ENCODE results near the gene PSMD1. TPM values are rescaled to one million over a fixed set of nuclear protein-coding genes. Genes with fewer than 3 reads are reported as not detected.

PSMD1 gene
- total RNA-seq, 1 experiment from 2014 or later = 133 TPM

DNA sequence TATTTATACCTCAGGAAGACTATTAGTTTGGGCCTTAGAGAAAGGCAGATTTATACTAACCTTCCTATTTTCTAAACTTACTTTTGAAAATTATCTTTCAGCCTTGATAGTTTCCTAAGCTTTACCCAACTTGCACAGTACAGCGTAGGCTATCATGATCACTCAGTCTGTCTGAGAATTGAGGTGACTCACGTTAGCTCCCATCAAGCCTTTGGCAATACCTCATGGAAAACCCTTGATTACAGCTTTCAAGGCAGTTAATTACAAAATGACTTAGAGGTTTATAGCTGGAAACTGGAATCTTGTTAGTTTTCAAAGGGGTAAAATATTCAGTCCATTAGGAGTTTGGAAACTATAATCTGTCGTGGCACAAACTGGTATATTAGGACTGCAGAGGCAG lies 115.4 kb downstream of the PSMD1 start:
- H3K4me2 ChIP-seq (ENCODE audit: low read length) = no peak overlapping the region
- no TSS peak for BruUV-seq (replicated peaks)
- POLR2A ChIA-PET = no interaction called here
- CTCF ChIA-PET = no interaction called here
- no peaks in the 10 kb centered on the region for H3K79me2 ChIP-seq (ENCODE audit: insufficient read depth, low read length)
- TF ChIP-seq POLR2AphosphoS5 (IDR thresholded peaks at IDR 0.05; ENCODE audit: low read depth, low read length) = no peak
- TF ChIP-seq CEBPB (IDR thresholded peaks at IDR 0.05; ENCODE audit: low read depth) = no peak
- no peak for TF ChIP-seq SIN3A (IDR thresholded peaks at IDR 0.05; ENCODE audit: low read depth)
- TF ChIP-seq, protein P1, sequence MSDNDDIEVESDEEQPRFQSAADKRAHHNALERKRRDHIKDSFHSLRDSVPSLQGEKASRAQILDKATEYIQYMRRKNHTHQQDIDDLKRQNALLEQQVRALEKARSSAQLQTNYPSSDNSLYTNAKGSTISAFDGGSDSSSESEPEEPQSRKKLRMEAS (IDR thresholded peaks at IDR 0.05) = no peak
- TF ChIP-seq RAD21 (IDR thresholded peaks at IDR 0.05; ENCODE audit: low read depth) = no peak
- TF ChIP-seq TCF7L2 (IDR thresholded peaks at IDR 0.05; ENCODE audit: borderline replicate concordance, extremely low read depth, insufficient read depth, insufficient read length) = no peak
- no peak for TF ChIP-seq SRF (IDR thresholded peaks at IDR 0.05; ENCODE audit: low read depth)
- TF ChIP-seq, protein P2, sequence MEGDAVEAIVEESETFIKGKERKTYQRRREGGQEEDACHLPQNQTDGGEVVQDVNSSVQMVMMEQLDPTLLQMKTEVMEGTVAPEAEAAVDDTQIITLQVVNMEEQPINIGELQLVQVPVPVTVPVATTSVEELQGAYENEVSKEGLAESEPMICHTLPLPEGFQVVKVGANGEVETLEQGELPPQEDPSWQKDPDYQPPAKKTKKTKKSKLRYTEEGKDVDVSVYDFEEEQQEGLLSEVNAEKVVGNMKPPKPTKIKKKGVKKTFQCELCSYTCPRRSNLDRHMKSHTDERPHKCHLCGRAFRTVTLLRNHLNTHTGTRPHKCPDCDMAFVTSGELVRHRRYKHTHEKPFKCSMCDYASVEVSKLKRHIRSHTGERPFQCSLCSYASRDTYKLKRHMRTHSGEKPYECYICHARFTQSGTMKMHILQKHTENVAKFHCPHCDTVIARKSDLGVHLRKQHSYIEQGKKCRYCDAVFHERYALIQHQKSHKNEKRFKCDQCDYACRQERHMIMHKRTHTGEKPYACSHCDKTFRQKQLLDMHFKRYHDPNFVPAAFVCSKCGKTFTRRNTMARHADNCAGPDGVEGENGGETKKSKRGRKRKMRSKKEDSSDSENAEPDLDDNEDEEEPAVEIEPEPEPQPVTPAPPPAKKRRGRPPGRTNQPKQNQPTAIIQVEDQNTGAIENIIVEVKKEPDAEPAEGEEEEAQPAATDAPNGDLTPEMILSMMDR (IDR thresholded peaks at IDR 0.05 in 2 of 3, conservative IDR thresholded peaks at IDR 0.05 in 1 of 3; ENCODE audit: borderline replicate concordance in 1 of 3, insufficient read depth in 1 of 3, low read depth in 2 of 3, low read length in 2 of 3) = no peak
- TF ChIP-seq SP1 (IDR thresholded peaks at IDR 0.05; ENCODE audit: low read depth) = no peak
- no peak for TF ChIP-seq POLR2A (IDR thresholded peaks at IDR 0.05; ENCODE audit: borderline replicate concordance, extremely low read depth, insufficient read depth, insufficient read length)
- TF ChIP-seq EZH2 (IDR thresholded peaks at IDR 0.05) = no peak
- TF ChIP-seq CBX3 (IDR thresholded peaks at IDR 0.05; ENCODE audit: low read depth) = no peak
- TF ChIP-seq ELF1 (IDR thresholded peaks at IDR 0.05; ENCODE audit: borderline replicate concordance, low read depth) = no peak
- TF ChIP-seq, protein P3, sequence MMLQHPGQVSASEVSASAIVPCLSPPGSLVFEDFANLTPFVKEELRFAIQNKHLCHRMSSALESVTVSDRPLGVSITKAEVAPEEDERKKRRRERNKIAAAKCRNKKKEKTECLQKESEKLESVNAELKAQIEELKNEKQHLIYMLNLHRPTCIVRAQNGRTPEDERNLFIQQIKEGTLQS (IDR thresholded peaks at IDR 0.05) = no peak
- no peak for TF ChIP-seq YY1 (IDR thresholded peaks at IDR 0.05; ENCODE audit: extremely low read depth, insufficient replicate concordance, low read depth, low read length)
- TF ChIP-seq FOSL1 (IDR thresholded peaks at IDR 0.05; ENCODE audit: low read depth) = no peak
- no peak for TF ChIP-seq EGR1 (IDR thresholded peaks at IDR 0.05; ENCODE audit: low read depth)
- no peak for TF ChIP-seq EZH2phosphoT487 (IDR thresholded peaks at IDR 0.05; ENCODE audit: borderline replicate concordance)
- no peak for TF ChIP-seq JUND (IDR thresholded peaks at IDR 0.05)
- H2AFZ ChIP-seq (ENCODE audit: low read depth, low read length, poor library complexity, severe bottlenecking) = no peak overlapping the region
- ATAC-seq (no peak), DNase-seq (ENCODE audit: low read depth, low spot score) (no peak)
- H3K27me3 ChIP-seq (ENCODE audit: insufficient read depth, low read length) = no peaks in the 10 kb centered on the region
- RAD21 ChIA-PET (ENCODE audit: low non-redundant PET in 1 of 2, low total read pairs in 2 of 2, uncharacterized antibody in 2 of 2, unreplicated experiment in 2 of 2) = no interaction called here
- H3K4me1 ChIP-seq (ENCODE audit: control insufficient read depth in 1 of 2, insufficient read depth in 2 of 2, low read length in 2 of 2) = no peaks in the 10 kb centered on the region
- H3K36me3 ChIP-seq (ENCODE audit: control insufficient read depth in 1 of 2, insufficient read depth in 2 of 2, low read length in 2 of 2) = peaks cover 8 to 45% of the 10 kb centered on the region in 2 experiments; a peak in 3 of 4 replicates
- no peaks in the 10 kb centered on the region for H3K9me2 ChIP-seq (ENCODE audit: insufficient read depth)
- H3K27ac ChIP-seq (ENCODE audit: low read depth, low read length) = no peak overlapping the region
- no peaks in the 10 kb centered on the region for H3K9me3 ChIP-seq (ENCODE audit: control insufficient read depth in 1 of 2, insufficient read depth in 1 of 2, low read depth in 1 of 2, low read length in 2 of 2)
- intact Hi-C loops (cut with micrococcal nuclease) = no loop called here
- H3K4me3 ChIP-seq (replicated peaks in 1 of 2; ENCODE audit: low read depth in 1 of 2, low read length in 2 of 2) = no peak overlapping the region
- no peaks in the 10 kb centered on the region for H4K20me1 ChIP-seq (ENCODE audit: insufficient read depth)
- H3K9ac ChIP-seq (ENCODE audit: low read length) = no peak overlapping the region
